IgD-negative memory B cell (primary cell): ENCODE data around the gene PRPF38A. TPM values are rescaled to one million over a fixed set of nuclear protein-coding genes. Genes with fewer than 3 reads are reported as not detected.

Source experiments
- H3K27ac Mint-ChIP-seq, 3 donors: one replicate each; pipeline ENCODE4 v1.8.0; 2020 to 2022; ENCODE audit warnings: mild to moderate bottlenecking in 3 of 3, mixed read lengths in 3 of 3, moderate library complexity in 1 of 3
- H3K27me3 Mint-ChIP-seq: one replicate; pipeline ENCODE4 v1.8.0; 2021; ENCODE audit warnings: mixed read lengths
- H3K36me3 Mint-ChIP-seq: one replicate; pipeline ENCODE4 v1.8.0; 2020; ENCODE audit warnings: mild to moderate bottlenecking, mixed read lengths
- H3K4me1 Mint-ChIP-seq, 3 donors: one replicate each; pipeline ENCODE4 v1.8.0; 2020 to 2022; ENCODE audit warnings: mixed read lengths in 3 of 3, mild to moderate bottlenecking in 1 of 3
- H3K4me3 Mint-ChIP-seq, 4 donors: one replicate each; pipeline ENCODE4 v1.8.0; 2020 to 2022; ENCODE audit warnings: mild to moderate bottlenecking in 4 of 4, mixed read lengths in 4 of 4, moderate library complexity in 3 of 4
- H3K9me3 Mint-ChIP-seq, 3 donors: one replicate each; pipeline ENCODE4 v1.8.0; 2020 to 2021; ENCODE audit warnings: mixed read lengths in 3 of 3, mild to moderate bottlenecking in 1 of 3
- polyA plus RNA-seq: library from polyadenylated mRNA; unstranded; fragments of 300-500 nt; fragmentation: Illumina TruSeq; gene quantifications from one replicate; pipeline ENCODE4 v1.2.3, GENCODE V29; 2021

Gene PRPF38A
- polyA plus RNA-seq, 1 donor from 2014 or later: 35.6 TPM

DNA sequence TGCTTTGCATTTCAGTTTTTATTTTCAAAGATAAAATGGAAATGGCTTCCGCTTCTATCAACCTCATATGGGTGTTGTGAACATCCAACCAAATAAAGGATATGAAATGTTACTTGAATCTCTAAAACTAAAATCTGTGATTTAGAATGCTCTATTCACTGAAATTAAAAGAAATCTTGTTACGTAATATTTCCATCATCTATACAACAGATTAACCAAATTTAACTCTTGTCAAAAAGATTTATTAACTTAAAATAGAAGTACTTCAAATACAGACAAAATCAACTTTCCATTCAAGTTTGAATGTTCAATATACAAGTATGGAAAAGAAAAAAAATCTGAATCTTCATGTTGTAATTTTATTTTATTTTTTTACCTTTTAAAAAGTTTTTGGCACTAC, 18.7 kb downstream of the PRPF38A start:
- Mint-ChIP-seq H3K4me1 (peaks cover 6 to 15% (median 14%) of the 10 kb centered on the region in 3 donors), H3K27ac (peak overlapping the region in 1 of 3 donors; percentile 35), H3K9me3 (no peaks in the 10 kb centered on the region), H3K4me3 (no peak overlapping the region), H3K27me3 (no peaks in the 10 kb centered on the region), H3K36me3 (peaks cover 2% of the 10 kb centered on the region)

DNA sequence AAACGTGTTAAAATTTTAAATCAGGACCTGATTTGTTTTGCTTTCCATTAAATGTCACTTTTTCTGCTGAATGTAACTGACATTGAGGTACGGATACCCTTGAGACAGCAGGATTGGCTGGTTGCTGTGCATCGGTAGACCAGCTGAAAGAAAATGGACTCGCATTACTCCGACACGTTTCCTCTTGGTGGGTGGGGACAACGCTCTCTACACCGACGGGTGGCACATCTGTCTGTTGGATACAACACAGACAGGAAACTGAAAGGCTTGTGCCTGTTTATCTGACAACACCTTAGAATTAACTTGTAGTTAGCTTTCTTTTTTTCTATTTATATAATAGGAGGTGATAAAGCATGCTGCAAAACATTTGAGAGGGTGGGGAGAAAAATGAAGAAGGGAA, 19.4 kb downstream of the PRPF38A start:
- H3K9me3 Mint-ChIP-seq: no peaks in the 10 kb centered on the region
- H3K27me3 Mint-ChIP-seq: no peaks in the 10 kb centered on the region
- peak overlapping the region; percentile 14 to 68 (median 28) for H3K27ac Mint-ChIP-seq
- peak overlapping the region in 1 of 4 donors; percentile 28 for H3K4me3 Mint-ChIP-seq
- H3K36me3 Mint-ChIP-seq: peaks cover 5% of the 10 kb centered on the region
- H3K4me1 Mint-ChIP-seq: peaks cover 6 to 15% (median 14%) of the 10 kb centered on the region in 3 donors

DNA sequence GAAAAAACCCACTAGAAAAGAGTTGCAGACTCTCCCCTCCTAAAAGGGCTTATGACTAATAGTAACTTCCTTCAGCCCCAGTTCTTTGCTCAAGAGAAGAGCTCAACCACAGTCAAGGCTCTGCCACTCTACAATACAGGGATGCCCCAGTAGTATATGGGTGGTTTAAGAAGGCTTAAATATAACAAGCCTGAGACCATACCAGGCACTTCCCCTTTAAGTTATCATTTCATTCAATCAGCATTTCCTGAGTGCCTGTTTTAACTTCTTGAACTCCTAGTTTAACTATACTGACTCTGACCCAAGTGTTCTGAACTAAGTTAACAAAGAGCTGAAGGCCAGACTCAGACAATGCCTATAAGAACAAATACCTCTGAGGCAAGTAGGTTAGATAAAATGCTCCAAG, 19.8 kb downstream of the PRPF38A start:
- peaks cover 6 to 15% (median 14%) of the 10 kb centered on the region in 3 donors for H3K4me1 Mint-ChIP-seq
- H3K36me3 Mint-ChIP-seq: peaks cover 5% of the 10 kb centered on the region
- H3K27me3 Mint-ChIP-seq: no peaks in the 10 kb centered on the region
- H3K27ac Mint-ChIP-seq: peak overlapping the region; percentile 14 to 68 (median 28)
- peak overlapping the region in 3 of 4 donors; percentile 25 to 76 (median 28) for H3K4me3 Mint-ChIP-seq
- no peaks in the 10 kb centered on the region for H3K9me3 Mint-ChIP-seq

DNA sequence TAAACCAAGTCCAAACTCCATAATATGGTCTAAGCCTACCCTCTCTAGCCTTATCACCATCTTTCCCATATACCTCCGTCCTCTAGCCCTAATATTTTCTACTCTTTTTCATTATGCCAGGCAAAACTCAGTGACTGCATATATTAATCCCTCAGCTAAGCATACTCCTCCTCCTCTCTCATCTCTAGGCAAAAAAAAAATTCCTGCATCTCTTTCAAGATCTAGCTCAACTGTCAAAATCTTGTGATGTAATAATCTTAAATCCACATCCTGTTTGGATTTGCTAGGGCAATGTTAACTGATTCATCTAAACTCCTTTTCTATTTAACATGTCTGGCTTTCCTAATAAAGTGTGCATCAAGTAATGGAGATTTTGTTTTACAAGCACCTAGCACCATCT, 20.4 kb downstream of the PRPF38A start:
- Mint-ChIP-seq H3K9me3 (no peaks in the 10 kb centered on the region), H3K27ac (peak overlapping the region in 2 of 3 donors; percentile 14 to 28), H3K27me3 (no peaks in the 10 kb centered on the region), H3K4me3 (no peak overlapping the region), H3K36me3 (peaks cover 5% of the 10 kb centered on the region), H3K4me1 (peaks cover 4 to 15% (median 14%) of the 10 kb centered on the region in 3 donors)

DNA sequence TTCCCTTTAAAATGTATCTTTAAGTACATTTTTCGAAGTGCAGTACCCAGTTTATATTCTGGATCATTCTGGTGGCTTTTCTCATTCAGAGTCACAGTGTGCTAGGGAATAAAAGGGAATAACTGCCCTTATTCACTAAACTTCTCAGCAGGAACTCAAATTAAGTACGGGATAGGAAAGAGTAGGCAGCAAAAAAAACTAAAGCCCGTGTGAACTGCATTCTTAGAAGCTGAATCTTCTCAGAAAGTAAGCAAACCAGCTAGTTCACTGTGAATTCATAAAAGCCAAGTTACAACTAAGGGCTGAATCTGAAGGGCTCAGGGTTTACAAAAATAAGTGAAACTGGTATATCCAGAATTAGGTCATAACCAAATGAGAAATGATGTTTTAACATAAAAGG, 22.0 kb downstream of the PRPF38A start:
- no peak overlapping the region for H3K4me3 Mint-ChIP-seq
- no peak overlapping the region for H3K27ac Mint-ChIP-seq
- H3K4me1 Mint-ChIP-seq: peaks cover 4 to 15% (median 14%) of the 10 kb centered on the region in 3 donors
- H3K9me3 Mint-ChIP-seq: no peaks in the 10 kb centered on the region
- H3K36me3 Mint-ChIP-seq: peaks cover 5% of the 10 kb centered on the region
- H3K27me3 Mint-ChIP-seq: no peaks in the 10 kb centered on the region

DNA sequence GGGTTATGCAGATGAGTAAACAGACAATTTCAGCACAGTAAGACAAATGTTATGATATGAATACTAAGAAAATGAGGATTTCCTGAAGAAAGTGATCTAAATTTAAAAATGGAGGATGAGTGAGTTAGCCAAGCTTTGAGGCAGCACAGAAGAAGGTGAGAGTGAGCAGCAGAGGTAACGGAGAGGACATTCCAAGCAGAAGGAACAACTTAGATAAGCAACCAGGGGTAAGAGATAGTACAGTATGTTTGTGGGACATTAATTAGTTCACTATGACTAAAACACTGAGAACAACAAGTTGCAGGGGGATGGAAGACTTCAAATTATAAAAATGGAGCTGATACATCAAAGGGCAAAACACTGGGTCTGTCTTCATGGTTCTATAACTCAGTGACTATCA, 22.8 kb downstream of the PRPF38A start:
- no peaks in the 10 kb centered on the region for H3K9me3 Mint-ChIP-seq
- H3K27ac Mint-ChIP-seq: peak overlapping the region in 1 of 3 donors; percentile 42
- H3K27me3 Mint-ChIP-seq: no peaks in the 10 kb centered on the region
- H3K36me3 Mint-ChIP-seq: peaks cover 5% of the 10 kb centered on the region
- H3K4me3 Mint-ChIP-seq: no peak overlapping the region
- peaks cover 4 to 15% (median 14%) of the 10 kb centered on the region in 3 donors for H3K4me1 Mint-ChIP-seq

DNA sequence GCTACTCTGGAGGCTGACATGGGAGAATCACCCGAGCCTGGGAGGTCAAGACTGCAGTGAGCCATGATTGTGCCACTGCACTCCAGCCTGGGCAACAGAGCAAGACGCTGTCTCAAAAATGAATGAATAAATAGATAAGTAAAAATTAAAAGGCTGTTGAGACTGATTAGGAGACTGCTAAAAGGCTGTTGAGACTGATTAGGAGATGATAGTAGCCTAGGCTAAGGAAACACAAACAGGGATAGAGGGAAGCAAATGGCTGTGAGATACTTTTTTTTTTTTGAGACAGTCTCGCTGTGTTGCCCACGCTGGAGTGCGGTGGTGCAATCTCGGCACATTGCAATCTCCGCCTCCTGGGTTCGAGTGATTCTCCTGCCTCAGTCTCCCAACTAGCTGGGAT, 28.4 kb downstream of the PRPF38A start:
- peaks cover 11% of the 10 kb centered on the region for H3K36me3 Mint-ChIP-seq
- H3K27me3 Mint-ChIP-seq: no peaks in the 10 kb centered on the region
- H3K27ac Mint-ChIP-seq: no peak overlapping the region
- H3K4me3 Mint-ChIP-seq: no peak overlapping the region
- H3K9me3 Mint-ChIP-seq: no peaks in the 10 kb centered on the region
- H3K4me1 Mint-ChIP-seq: no peaks in the 10 kb centered on the region

DNA sequence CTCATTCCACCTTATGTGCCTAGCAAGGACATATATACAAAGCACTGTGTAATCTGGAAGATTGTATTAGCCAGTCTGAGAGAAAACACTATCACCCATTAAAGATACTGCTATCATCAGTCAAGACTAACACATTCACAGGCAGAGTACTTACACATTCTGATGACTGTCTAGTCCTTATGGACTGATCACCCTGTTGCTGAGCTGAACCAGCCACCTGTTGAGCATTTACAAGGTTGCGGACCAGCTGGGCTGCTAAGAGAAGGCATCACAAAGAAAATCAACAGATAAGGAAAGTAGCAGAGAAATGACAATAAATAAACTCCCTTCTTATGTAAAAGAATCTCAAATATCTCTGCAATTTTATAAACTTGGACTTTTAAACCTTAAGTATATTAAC, 30.8 kb downstream of the PRPF38A start:
- Mint-ChIP-seq H3K9me3 (no peaks in the 10 kb centered on the region), H3K4me1 (no peaks in the 10 kb centered on the region), H3K4me3 (no peak overlapping the region), H3K27ac (no peak overlapping the region), H3K27me3 (no peaks in the 10 kb centered on the region), H3K36me3 (peaks cover 7% of the 10 kb centered on the region)

DNA sequence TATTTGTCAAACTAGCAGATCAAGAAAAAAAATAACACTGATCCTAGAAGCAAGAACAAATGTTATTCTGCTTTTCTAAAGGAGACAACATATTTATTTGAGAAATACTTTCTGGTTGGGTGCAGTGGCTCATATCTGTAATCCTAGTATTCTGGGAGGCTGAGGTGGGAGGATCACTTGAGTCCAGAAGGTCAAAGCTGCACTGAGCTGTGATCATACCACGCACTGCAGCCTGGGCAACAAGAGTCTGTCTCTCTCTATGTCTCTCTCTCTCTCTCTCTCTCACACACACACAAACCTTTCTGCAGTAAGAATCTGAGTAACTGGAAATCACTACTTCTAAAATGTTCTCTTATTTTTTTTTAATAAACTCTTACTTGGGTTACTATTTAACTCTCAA, 31.2 kb downstream of the PRPF38A start:
- Mint-ChIP-seq H3K27me3 (no peaks in the 10 kb centered on the region), H3K27ac (peak overlapping the region in 1 of 3 donors; percentile 74), H3K4me1 (no peaks in the 10 kb centered on the region), H3K4me3 (no peak overlapping the region), H3K9me3 (no peaks in the 10 kb centered on the region), H3K36me3 (peaks cover 9% of the 10 kb centered on the region)

DNA sequence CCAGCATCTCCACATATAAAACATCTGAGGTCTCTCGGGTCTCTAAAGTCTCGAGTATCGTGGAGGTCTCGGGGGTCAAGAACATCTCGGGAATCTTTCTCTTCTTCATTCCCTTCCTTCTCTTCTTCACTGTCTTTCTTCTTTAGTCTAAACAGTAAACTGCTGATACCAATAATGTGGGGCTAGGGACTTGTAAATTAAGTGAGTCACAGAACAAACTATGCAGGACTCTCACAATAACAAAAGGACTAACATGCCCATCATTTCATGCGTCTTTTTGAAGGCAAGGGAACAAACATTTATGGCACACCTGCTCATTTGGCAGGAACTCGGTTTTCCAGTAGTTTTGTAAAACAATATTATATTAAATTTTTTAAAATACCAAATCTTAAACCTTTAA, 32.4 kb downstream of the PRPF38A start:
- H3K27ac Mint-ChIP-seq: no peak overlapping the region
- peaks cover 9% of the 10 kb centered on the region for H3K36me3 Mint-ChIP-seq
- H3K4me3 Mint-ChIP-seq: no peak overlapping the region
- H3K9me3 Mint-ChIP-seq: no peaks in the 10 kb centered on the region
- H3K4me1 Mint-ChIP-seq: no peaks in the 10 kb centered on the region
- H3K27me3 Mint-ChIP-seq: no peaks in the 10 kb centered on the region

DNA sequence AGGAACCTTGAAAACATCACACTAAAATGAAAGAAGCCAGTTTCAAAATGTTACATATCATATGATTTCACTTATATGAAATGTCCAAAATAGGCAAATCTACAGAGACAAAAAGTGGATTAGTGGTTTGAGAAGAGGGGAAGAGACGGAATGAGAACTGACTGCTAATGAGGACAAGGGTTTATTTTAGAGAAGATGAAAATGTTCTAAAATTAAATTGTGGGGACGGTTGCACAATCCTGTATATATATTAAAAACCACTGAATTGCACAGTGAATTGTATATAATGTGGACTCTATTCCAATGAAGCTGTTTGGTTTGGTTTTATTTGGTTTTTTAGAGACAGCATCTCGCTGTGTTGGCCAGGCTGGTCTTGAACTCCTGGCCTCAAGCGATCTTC, 35.6 kb downstream of the PRPF38A start:
- no peak overlapping the region for H3K27ac Mint-ChIP-seq
- H3K36me3 Mint-ChIP-seq: peaks cover 10% of the 10 kb centered on the region
- peaks cover 0 to 2% (median 0%) of the 10 kb centered on the region in 3 donors for H3K4me1 Mint-ChIP-seq
- H3K27me3 Mint-ChIP-seq: no peaks in the 10 kb centered on the region
- H3K4me3 Mint-ChIP-seq: no peak overlapping the region
- H3K9me3 Mint-ChIP-seq: no peaks in the 10 kb centered on the region

DNA sequence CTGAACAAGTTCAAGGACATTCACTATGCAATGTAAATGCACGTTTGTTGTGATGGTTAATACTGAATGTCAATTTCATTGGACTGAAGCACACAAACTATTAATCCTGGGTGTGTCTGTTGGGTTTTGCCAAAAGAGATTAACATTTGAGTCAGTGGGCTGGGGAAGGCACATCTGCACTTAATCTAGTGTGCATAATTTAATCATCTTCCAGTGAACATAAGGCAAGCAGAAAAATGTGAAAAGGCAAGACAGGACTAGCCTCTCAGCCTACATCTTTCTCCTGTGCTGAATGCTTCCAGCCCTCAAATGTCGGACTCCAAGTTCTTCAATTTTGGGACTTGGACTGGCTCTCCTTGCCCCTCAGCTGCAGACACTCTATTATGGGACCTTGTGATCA, 40.1 kb downstream of the PRPF38A start:
- Mint-ChIP-seq H3K27me3 (no peaks in the 10 kb centered on the region), H3K4me1 (peaks cover 0 to 2% (median 2%) of the 10 kb centered on the region in 3 donors), H3K27ac (no peak overlapping the region)

DNA sequence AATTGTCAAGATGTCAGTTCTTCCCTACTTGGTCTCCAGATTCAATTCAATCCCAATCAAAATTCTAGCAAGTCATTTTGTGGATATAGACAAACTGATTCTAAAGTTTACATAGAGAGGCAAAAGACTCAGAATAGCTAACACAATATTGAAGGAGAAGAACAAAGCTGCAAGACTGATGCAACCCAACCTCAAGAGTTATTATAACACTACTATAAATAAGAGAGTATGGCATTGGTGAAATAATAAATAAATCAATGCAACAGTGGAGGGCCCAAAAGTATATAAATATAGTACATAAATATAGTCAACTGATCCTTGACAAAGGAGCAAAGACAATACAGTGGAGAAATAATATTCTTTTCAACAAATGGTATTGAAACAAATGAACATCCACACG, 49.7 kb downstream of the PRPF38A start:
- Mint-ChIP-seq H3K9me3 (no peaks in the 10 kb centered on the region), H3K27ac (no peak overlapping the region)

More for the DNA sequence above, 40.1 kb downstream of the PRPF38A start:
- H3K9me3 Mint-ChIP-seq: no peaks in the 10 kb centered on the region
- peaks cover 5% of the 10 kb centered on the region for H3K36me3 Mint-ChIP-seq
- H3K4me3 Mint-ChIP-seq: no peak overlapping the region

DNA sequence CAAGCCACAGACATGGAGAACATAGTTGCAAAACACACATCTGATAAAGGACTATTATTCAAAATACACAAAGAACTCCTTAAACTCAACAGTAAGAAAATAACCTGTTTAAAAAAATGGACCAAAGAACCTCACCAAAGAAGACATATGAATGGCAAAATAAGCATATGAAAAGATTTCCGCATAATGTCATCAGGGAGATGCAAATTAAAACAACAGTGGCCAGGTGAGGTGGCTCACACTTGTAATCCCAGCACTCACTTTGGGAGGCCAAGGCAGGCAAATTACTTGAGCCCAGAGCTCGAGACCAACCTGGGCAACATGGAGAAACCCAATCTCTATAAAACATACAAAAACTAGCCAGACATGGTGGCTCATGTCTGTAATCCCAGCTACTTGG, 50.4 kb downstream of the PRPF38A start:
- no peak overlapping the region for H3K27ac Mint-ChIP-seq
- H3K4me1 Mint-ChIP-seq: no peaks in the 10 kb centered on the region
- peaks cover 4% of the 10 kb centered on the region for H3K36me3 Mint-ChIP-seq
- no peak overlapping the region for H3K4me3 Mint-ChIP-seq
- no peaks in the 10 kb centered on the region for H3K9me3 Mint-ChIP-seq
- no peaks in the 10 kb centered on the region for H3K27me3 Mint-ChIP-seq

More for the DNA sequence above, 49.7 kb downstream of the PRPF38A start:
- no peaks in the 10 kb centered on the region for H3K4me1 Mint-ChIP-seq
- H3K36me3 Mint-ChIP-seq: peaks cover 6% of the 10 kb centered on the region
- H3K4me3 Mint-ChIP-seq: no peak overlapping the region
- no peaks in the 10 kb centered on the region for H3K27me3 Mint-ChIP-seq

DNA sequence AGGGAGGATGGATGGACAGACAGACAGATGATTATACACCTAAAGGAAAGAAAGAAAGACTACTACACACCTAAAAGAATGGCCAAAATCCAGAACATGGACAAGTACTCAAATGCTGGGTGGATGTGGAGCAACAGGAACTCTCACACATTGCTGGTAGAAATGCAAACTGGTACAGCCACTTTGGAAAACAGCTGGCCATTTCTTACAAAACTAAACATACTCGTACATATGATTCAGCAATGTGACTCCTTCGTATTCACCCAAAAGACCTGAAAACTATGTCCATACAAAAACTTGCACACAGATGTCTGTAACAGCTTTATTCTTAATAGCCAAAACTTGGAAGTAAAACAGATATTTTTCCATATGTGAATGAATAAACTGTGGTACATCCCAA, 51.3 kb downstream of the PRPF38A start:
- no peaks in the 10 kb centered on the region for H3K9me3 Mint-ChIP-seq

DNA sequence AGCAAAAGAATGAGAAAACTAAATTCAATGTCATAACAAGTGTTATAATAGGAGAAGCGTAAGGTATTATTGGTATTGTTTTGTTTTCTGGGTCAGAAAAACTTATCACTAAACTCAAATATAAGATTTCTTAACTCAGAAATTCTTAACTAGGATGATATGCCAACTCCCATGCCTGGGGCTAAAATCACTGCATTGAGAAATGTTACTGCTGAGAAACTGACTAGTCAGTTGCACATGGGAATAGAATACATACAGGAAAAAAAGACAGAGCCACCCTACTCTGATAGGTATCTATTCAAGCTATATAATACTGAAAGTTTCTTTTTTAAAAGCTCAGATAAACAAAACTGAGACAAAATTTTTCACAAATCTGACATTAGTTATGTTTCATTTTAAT, 56.3 kb downstream of the PRPF38A start:
- H3K4me1 Mint-ChIP-seq: peaks cover 0 to 2% (median 2%) of the 10 kb centered on the region in 3 donors
- no peaks in the 10 kb centered on the region for H3K27me3 Mint-ChIP-seq
- peaks cover 4% of the 10 kb centered on the region for H3K36me3 Mint-ChIP-seq
- H3K27ac Mint-ChIP-seq: peak overlapping the region in 1 of 3 donors; percentile 26
- H3K4me3 Mint-ChIP-seq: no peak overlapping the region
- no peaks in the 10 kb centered on the region for H3K9me3 Mint-ChIP-seq

More for the DNA sequence above, 51.3 kb downstream of the PRPF38A start:
- Mint-ChIP-seq H3K4me1 (peaks cover 0 to 2% (median 0%) of the 10 kb centered on the region in 3 donors), H3K4me3 (no peak overlapping the region), H3K27ac (no peak overlapping the region), H3K27me3 (no peaks in the 10 kb centered on the region), H3K36me3 (peaks cover 4% of the 10 kb centered on the region)
